GM12891 (cell line): ENCODE data around the gene OVAAL.

Experiments used
- POLR2A ChIP-seq: IDR thresholded peaks from 2 replicates; pipeline ENCODE4 v1.6.1; 2011; ENCODE audit warnings: low read depth, low read length, control low read depth
- POLR2AphosphoS5 ChIP-seq: IDR thresholded peaks from 2 replicates; pipeline ENCODE4 v1.6.1; 2011; ENCODE audit warnings: low read depth, low read length, control low read depth
- POU2F2 ChIP-seq: IDR thresholded peaks from 2 replicates; pipeline ENCODE4 v1.6.1; 2011; ENCODE audit warnings: low read depth, mild to moderate bottlenecking, control low read depth, low read length, moderate library complexity
- TAF1 ChIP-seq: IDR thresholded peaks from 2 replicates; pipeline ENCODE4 v1.6.1; 2011; ENCODE audit warnings: low read depth, low read length, control low read depth

DNA sequence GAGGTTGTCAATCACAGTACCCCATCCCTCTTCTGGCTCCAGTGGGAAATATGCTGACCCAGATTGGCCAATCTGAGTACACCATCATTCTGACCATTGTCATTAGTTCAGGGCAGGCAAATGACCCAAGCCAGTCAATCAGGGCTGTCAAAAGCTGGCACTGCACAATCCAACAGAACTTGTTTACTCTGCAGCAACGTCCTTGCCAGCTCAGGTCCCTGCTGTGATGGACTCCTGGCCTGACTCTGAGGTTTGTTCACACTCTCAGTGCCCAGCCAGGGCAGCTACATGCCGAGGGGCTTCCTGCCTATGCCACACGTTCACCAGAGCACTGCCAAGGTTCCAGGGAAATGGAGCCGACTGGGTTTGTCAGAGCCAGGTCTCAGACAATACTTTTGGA, 14.7 kb upstream of the OVAAL start:
- TF ChIP-seq POLR2A = no peak
- TF ChIP-seq POU2F2 = no peak
- TF ChIP-seq POLR2AphosphoS5 = no peak
- TF ChIP-seq TAF1 = no peak
